H1 (cell line): ENCODE measurements around the gene PDGFB. TPM values are rescaled to one million over a fixed set of nuclear protein-coding genes. Genes with fewer than 3 reads are reported as not detected.

Experiments used
- CTCF ChIA-PET: fragments of 300-600 bp; sonication (Branson Sonifier 250); formaldehyde crosslinking; loops from one replicate; lab custom pipeline; 2021; ENCODE audit not compliant: partially characterized antibody; lab: Charles Lee
- POLR2A ChIA-PET: fragments of 300-600 bp; sonication (Branson Sonifier 250); formaldehyde crosslinking; loops from one replicate; lab custom pipeline; 2021; ENCODE audit warnings: inconsistent platforms; ENCODE audit not compliant: partially characterized antibody; lab: Charles Lee
- DNase-seq, 2 experiments: peaks; one replicate each; pipeline versions ENCODE4 v3.0.0 to v3.0.0-alpha.2; 2010 to 2022; ENCODE audit warnings: low spot score in 2 of 2, low read depth in 1 of 2, mixed read lengths in 1 of 2
- FAIRE-seq: peaks from 2 replicates; lab custom pipeline; 2011; peaks lifted over from hg19 to GRCh38; lab: Jason Lieb, UNC
- H2AFZ ChIP-seq: 2 replicates; pipeline ENCODE4 v1.8.1; 2012; ENCODE audit warnings: low read length, inconsistent platforms
- H2AK5ac ChIP-seq: 2 replicates; pipeline ENCODE4 v1.6.1; 2013; ENCODE audit warnings: low read depth, low read length
- H2BK120ac ChIP-seq: replicated peaks from 2 replicates; pipeline ENCODE3; 2013; ENCODE audit warnings: low read depth, low read length, inconsistent platforms
- H2BK12ac ChIP-seq: 2 replicates; pipeline ENCODE4 v1.6.1; 2013; ENCODE audit warnings: low read depth, low read length
- H2BK15ac ChIP-seq: 2 replicates; pipeline ENCODE4 v1.6.1; 2013; ENCODE audit warnings: low read length
- H2BK20ac ChIP-seq: 2 replicates; pipeline ENCODE4 v1.6.1; 2013; ENCODE audit warnings: low read length
- H2BK5ac ChIP-seq: 2 replicates; pipeline ENCODE4 v1.6.1; 2013; ENCODE audit warnings: low read depth, low read length
- H3K14ac ChIP-seq: 2 replicates; pipeline ENCODE4 v1.6.1; 2013; ENCODE audit warnings: inconsistent platforms; ENCODE audit not compliant: insufficient read length
- H3K18ac ChIP-seq: 2 replicates; pipeline ENCODE4 v1.6.1; 2013; ENCODE audit warnings: low read length; ENCODE audit errors: extremely low read depth
- H3K23ac ChIP-seq: 2 replicates; pipeline ENCODE4 v1.6.1; 2013; ENCODE audit warnings: inconsistent platforms; ENCODE audit not compliant: insufficient read length
- H3K23me2 ChIP-seq: 2 replicates; pipeline ENCODE4 v1.6.1; 2013; ENCODE audit warnings: low read depth, low read length
- H3K27ac ChIP-seq: 2 replicates; pipeline ENCODE4 v1.6.1; 2011; ENCODE audit warnings: low read depth, low read length, inconsistent platforms
- H3K27me3 ChIP-seq, 4 experiments: replicated peaks in 1 of 4; 1 replicate in 1 of 4; 2 replicates in 3 of 4; pipeline versions ENCODE4 v1.6.1 to v1.8.1; 2011 to 2013; ENCODE audit warnings: low read length in 3 of 4, mild to moderate bottlenecking in 3 of 4, inconsistent platforms in 2 of 4, mixed read lengths in 2 of 4, moderate library complexity in 1 of 4; ENCODE audit not compliant: control insufficient read depth in 3 of 4, insufficient read depth in 3 of 4; ENCODE audit errors: extremely low read depth in 1 of 4
- H3K36me3 ChIP-seq, 4 experiments: 2 replicates each; pipeline versions ENCODE4 v1.6.1 to v1.8.1; 2011 to 2013; ENCODE audit warnings: mild to moderate bottlenecking in 4 of 4, low read length in 3 of 4, moderate library complexity in 2 of 4, control low read depth in 1 of 4, inconsistent platforms in 1 of 4; ENCODE audit not compliant: insufficient read depth in 4 of 4, control insufficient read depth in 2 of 4
- H3K4ac ChIP-seq: replicated peaks from 2 replicates; pipeline ENCODE3; 2013; ENCODE audit warnings: low read length, low read depth, mixed read lengths, inconsistent platforms; ENCODE audit not compliant: insufficient read length
- H3K4me1 ChIP-seq, 4 experiments: replicated peaks in 1 of 4; 1 replicate in 1 of 4; 2 replicates in 3 of 4; pipeline versions ENCODE4 v1.6.1 to v1.8.1; 2011 to 2013; ENCODE audit warnings: low read length in 3 of 4, inconsistent platforms in 2 of 4, mixed read lengths in 1 of 4; ENCODE audit not compliant: insufficient read depth in 4 of 4, control insufficient read depth in 3 of 4
- H3K4me2 ChIP-seq, 2 experiments: 2 replicates each; pipeline versions ENCODE4 v1.6.1 to v1.8.1; 2011 to 2013; ENCODE audit warnings: low read depth in 2 of 2, low read length in 2 of 2, control low read depth in 1 of 2, inconsistent platforms in 1 of 2, mild to moderate bottlenecking in 1 of 2; ENCODE audit not compliant: insufficient read depth in 1 of 2
- H3K4me3 ChIP-seq, 4 experiments: fragments of 200-600, 300-600 bp in 1 of 4; sonication (generic), shearing (Covaris generic), sonication (Bioruptor Twin) in 1 of 4; 2 replicates each; pipeline versions ENCODE4 v1.5.1 to v1.8.1; 2011 to 2016; ENCODE audit warnings: low read length in 4 of 4, low read depth in 3 of 4, control low read depth in 2 of 4, inconsistent platforms in 2 of 4, mild to moderate bottlenecking in 2 of 4, mixed read lengths in 1 of 4, moderate library complexity in 1 of 4; ENCODE audit not compliant: insufficient read depth in 2 of 4; ENCODE audit errors: extremely low read depth in 1 of 4
- H3K56ac ChIP-seq: replicated peaks from 2 replicates; pipeline ENCODE3; 2013; ENCODE audit warnings: low read depth, mild to moderate bottlenecking, mixed read lengths, low read length, inconsistent platforms; ENCODE audit not compliant: insufficient read length
- H3K79me1 ChIP-seq: 2 replicates; pipeline ENCODE4 v1.6.1; 2013; ENCODE audit warnings: low read depth, low read length, control low read depth
- H3K79me2 ChIP-seq, 2 experiments: 2 replicates each; pipeline versions ENCODE4 v1.6.1 to v1.8.1; 2012 to 2013; ENCODE audit warnings: low read length in 2 of 2, mild to moderate bottlenecking in 2 of 2, inconsistent platforms in 1 of 2; ENCODE audit not compliant: insufficient read depth in 2 of 2, control insufficient read depth in 1 of 2
- H3K9ac ChIP-seq, 4 experiments: replicated peaks in 1 of 4; 1 replicate in 1 of 4; 2 replicates in 3 of 4; pipeline versions ENCODE4 v1.6.1 to v1.8.1; 2011 to 2013; ENCODE audit warnings: low read depth in 3 of 4, low read length in 3 of 4, control low read depth in 2 of 4, mild to moderate bottlenecking in 2 of 4, moderate library complexity in 2 of 4, inconsistent platforms in 1 of 4; ENCODE audit errors: extremely low read depth in 1 of 4
- H3K9me3 ChIP-seq, 2 experiments: 2 replicates each; pipeline versions ENCODE4 v1.6.1 to v1.8.1; 2012 to 2013; ENCODE audit warnings: mild to moderate bottlenecking in 2 of 2, moderate library complexity in 2 of 2, control low read depth in 1 of 2, inconsistent platforms in 1 of 2, low read depth in 1 of 2, low read length in 1 of 2, mixed read lengths in 1 of 2; ENCODE audit not compliant: insufficient read depth in 2 of 2
- H4K20me1 ChIP-seq, 2 experiments: replicated peaks in 1 of 2; 2 replicates each; pipeline versions ENCODE3 to v1.8.1; 2011 to 2013; ENCODE audit warnings: inconsistent platforms in 2 of 2, low read length in 2 of 2, mild to moderate bottlenecking in 1 of 2; ENCODE audit not compliant: insufficient read depth in 2 of 2, control insufficient read depth in 1 of 2
- H4K5ac ChIP-seq: 2 replicates; pipeline ENCODE4 v1.6.1; 2013; ENCODE audit warnings: low read length, low read depth, mixed read lengths, inconsistent platforms; ENCODE audit not compliant: insufficient read length
- H4K8ac ChIP-seq: 2 replicates; pipeline ENCODE4 v1.8.0; 2013; ENCODE audit warnings: mild to moderate bottlenecking, moderate library complexity, low read length, inconsistent platforms; ENCODE audit not compliant: insufficient read depth; ENCODE audit errors: extremely low read depth
- H4K91ac ChIP-seq: replicated peaks from 2 replicates; pipeline ENCODE3; 2013; ENCODE audit warnings: low read length, mixed read lengths, inconsistent platforms; ENCODE audit not compliant: insufficient read length
- CHD2 ChIP-seq: IDR thresholded peaks from 2 replicates; pipeline ENCODE4 v1.6.1; 2012; ENCODE audit warnings: low read length, improper control_type of control experiment
- HDAC2 ChIP-seq, 2 experiments: fragments of 300-600 bp in 1 of 2; sonication (generic) in 1 of 2; IDR thresholded peaks; 2 replicates each; pipeline ENCODE4 v1.6.1; 2011 to 2012; ENCODE audit warnings: low read depth in 2 of 2, low read length in 2 of 2, mild to moderate bottlenecking in 2 of 2, moderate library complexity in 2 of 2, borderline replicate concordance in 1 of 2, inconsistent platforms in 1 of 2
- WGBS, 2 experiments: shearing (Covaris generic) in 1 of 2; methylation state at CpG; one replicate each; pipeline versions ENCODE4 v1.1.6 to v1.1.7; 2013 to 2015; ENCODE audit warnings: low lambda C conversion rate in 2 of 2, mixed read lengths in 2 of 2, inconsistent platforms in 1 of 2, low coverage in 1 of 2, missing lambda C conversion rate in 1 of 2; ENCODE audit not compliant: insufficient replicate concordance in 2 of 2, insufficient coverage in 1 of 2, insufficient read length in 1 of 2; ENCODE audit errors: extremely low coverage in 1 of 2, missing lambda C conversion rate in 1 of 2; 5-methylcytosine and 5-hydroxymethylcytosine counted together
- polyA plus RNA-seq, 7 experiments: library from polyadenylated mRNA; depleted of rRNA in 3 of 7; stranded (reverse) in 5 of 7; unstranded in 2 of 7; fragments of >200 nt in 5 of 7; fragments of 200-250 nt in 2 of 7; gene quantifications; 1 replicate in 5 of 7; 2 replicates in 1 of 7; 4 replicates in 1 of 7; pipeline versions ENCODE4 v1.2.1 to v1.2.3, GENCODE V29; 2011 to 2013; ENCODE audit warnings: missing spikeins in 2 of 7, mixed read lengths in 2 of 7
- total RNA-seq: library from RNA; stranded (reverse); fragmentation: NEBNext Ultra II Directional; extraction: Animal tissue kit (Norgen Biotek cat#: 25700); gene quantifications from 2 replicates; pipeline ENCODE4 v1.2.1, GENCODE V29; 2021

Gene PDGFB
- total and polyA plus RNA-seq, 2 of the 8 experiments (the other 6 are each of a cell fraction or from before 2014, with no cell fraction given), result 3.9 to 8.5 TPM

- Histone ChIP-seq H2BK20ac (no peak overlapping the region), H3K27ac (no peak overlapping the region), H3K36me3 (no peaks in the 10 kb centered on the region), H3K23me2 (no peaks in the 10 kb centered on the region; the same call in 1 of the 2 replicates), H3K4ac (no peak overlapping the region), H3K9ac (no peak overlapping the region), H2BK15ac (0 out of 2 replicates have a peak overlapping the region, but pooled peaks have one; percentile 16), H2BK120ac (no peak overlapping the region), H4K5ac (no peak overlapping the region), H3K18ac (no peak overlapping the region), H2BK12ac (no peak overlapping the region), H3K14ac (no peak overlapping the region), H3K4me3 (no peak overlapping the region), H3K56ac (no peak overlapping the region), H2BK5ac (no peak overlapping the region), H4K20me1 (no peaks in the 10 kb centered on the region), H3K23ac (no peak overlapping the region), H3K79me2 (no peaks in the 10 kb centered on the region), H2AFZ (no peak overlapping the region), H3K79me1 (no peaks in the 10 kb centered on the region), H3K4me1 (peaks cover 0 to 23% (median 15%) of the 10 kb centered on the region in 4 experiments; a peak in 6 of 7 replicates), H4K8ac (no peak overlapping the region), H3K9me3 (peaks cover 0 to 4% of the 10 kb centered on the region in 2 experiments; a peak in 1 of 4 replicates), H3K27me3 (peaks cover 0 to 6% (median 4%) of the 10 kb centered on the region in 4 experiments; a peak in 2 of 7 replicates), H4K91ac (no peak overlapping the region), H3K4me2 (no peak overlapping the region), H2AK5ac (no peak overlapping the region)
- 86% methylated on average over 1 of the region's 2 CpGs; no CpG with 5 or more reads in 1 of the 2 experiments for WGBS, 2 experiments
- DNase-seq, result no peak
- FAIRE-seq, result no peak
- ChIA-PET CTCF (interaction anchor here (0.8 to 1.7 kb wide), 5 partner anchors 14 to 53 kb away, joined by 3 to 6 read pairs (median 3); no protein-coding TSS in a partner anchor), POLR2A (interaction anchor here (0.6 to 4.6 kb wide), 4 partner anchors 39 to 1649 kb away, joined by 3 to 40 read pairs (median 4); partner anchors contain the start of gene RPL3)
- TF ChIP-seq CHD2 (no peak), HDAC2 (IDR thresholded peaks at IDR 0.05; ENCODE audit: borderline replicate concordance in 1 of 2, low read depth in 2 of 2, low read length in 2 of 2) (no peak)
Observed at GRCh38 chr22:39256979-39257378, 12.2 kb upstream of the PDGFB start.
